Peyer's patch (tissue), 4 donors: ENCODE measurements around the gene DNAH2.
A peak's percentile ranks its signal among the peaks of the same experiment; 100 is the strongest.

ENCODE experiments used
- CTCF ChIP-seq, 6 experiments: fragments of 450-650 bp in 4 of 6; fragments of 200-600 bp in 2 of 6; sonication (generic) in 1 of 6; IDR thresholded peaks; one replicate each; pipeline ENCODE4 v1.5.1; 2017 to 2019; ENCODE audit warnings: antibody characterized with exemption in 6 of 6, mild to moderate bottlenecking in 3 of 6, moderate library complexity in 1 of 6
- POLR2A ChIP-seq, 2 donors: fragments of 450-650 bp; IDR thresholded peaks; one replicate each; pipeline ENCODE4 v1.5.1; 2017; ENCODE audit warnings: antibody characterized with exemption in 2 of 2, mild to moderate bottlenecking in 2 of 2, moderate library complexity in 2 of 2

GRCh38 chr17:7835814-7836595 is 118.5 kb downstream of the DNAH2 start:
- TF ChIP-seq CTCF (IDR thresholded peaks at IDR 0.05) (no peak), POLR2A (IDR thresholded peaks at IDR 0.05) (peak in 1 of 2 donors; percentile 92)
